Gastrocnemius medialis (tissue), 4 donors: ENCODE measurements around the gene GDF10.

Experiments
- CTCF ChIP-seq, 5 experiments: fragments of 450-650 bp in 3 of 5; fragments of 200-600 bp in 2 of 5; sonication (generic) in 2 of 5; IDR thresholded peaks in 4 of 5; conservative IDR thresholded peaks in 1 of 5; 1 replicate in 4 of 5; 2 replicates in 1 of 5; pipeline ENCODE4 v1.5.1; 2016 to 2019; ENCODE audit warnings: antibody characterized with exemption in 5 of 5, mild to moderate bottlenecking in 3 of 5, moderate library complexity in 3 of 5
- POLR2A ChIP-seq, 2 donors: fragments of 450-650 bp; IDR thresholded peaks; one replicate each; pipeline ENCODE4 v1.6.1; 2017; ENCODE audit warnings: antibody characterized with exemption in 2 of 2, mild to moderate bottlenecking in 2 of 2, moderate library complexity in 2 of 2

- TF ChIP-seq CTCF (IDR thresholded peaks at IDR 0.05 in 4 of 5, conservative IDR thresholded peaks at IDR 0.05 in 1 of 5) (no peak), POLR2A (IDR thresholded peaks at IDR 0.05) (no peak)
Measured at GRCh38 chr10:47276071-47276470, 23.9 kb upstream of the GDF10 start.
